GM12892 (cell line): ENCODE measurements around the gene KCNK4.
A peak's percentile ranks its signal among the peaks of the same experiment; 100 is the strongest.

ENCODE experiments used
- DNase-seq: peaks from one replicate; pipeline ENCODE4 v3.0.0; 2011; ENCODE audit not compliant: insufficient read length
- FAIRE-seq: peaks from 2 replicates; lab custom pipeline; 2011; peaks lifted over from hg19 to GRCh38; lab: Jason Lieb, UNC
- POLR2A ChIP-seq: IDR thresholded peaks from 2 replicates; pipeline ENCODE4 v1.6.1; 2011; ENCODE audit warnings: low read depth, low read length, control low read depth
- POLR2AphosphoS5 ChIP-seq: IDR thresholded peaks from 2 replicates; pipeline ENCODE4 v1.6.1; 2011; ENCODE audit warnings: low read depth, low read length, control low read depth
- TAF1 ChIP-seq: IDR thresholded peaks from 2 replicates; pipeline ENCODE4 v1.6.1; 2011; ENCODE audit warnings: low read depth, mild to moderate bottlenecking, control low read depth, low read length, borderline replicate concordance

The KCNK4 gene

DNA sequence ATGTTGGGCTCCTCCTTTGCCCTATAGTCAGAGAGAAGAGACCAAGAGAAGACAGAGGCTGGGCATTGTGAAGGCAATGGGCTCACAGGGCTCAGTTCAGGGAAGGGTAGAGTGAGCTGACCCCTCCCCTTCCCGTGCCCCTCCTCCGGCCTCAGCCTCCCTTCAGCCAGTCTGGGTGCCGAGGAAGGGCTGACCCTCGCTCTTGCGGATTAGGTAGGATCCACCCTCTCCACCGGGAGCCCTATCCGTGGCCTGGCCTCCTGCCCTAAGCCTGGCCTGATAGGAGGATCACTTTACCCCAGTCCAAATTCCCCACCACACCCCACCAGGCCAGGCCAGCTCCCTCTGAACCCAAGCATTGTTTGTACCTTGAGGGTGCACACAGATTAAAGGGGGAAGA is 42.5 kb upstream of the KCNK4 start:
- FAIRE-seq = no peak
- TF ChIP-seq POLR2AphosphoS5 (no peak), TAF1 (no peak), POLR2A (no peak)
- no peak for DNase-seq

DNA sequence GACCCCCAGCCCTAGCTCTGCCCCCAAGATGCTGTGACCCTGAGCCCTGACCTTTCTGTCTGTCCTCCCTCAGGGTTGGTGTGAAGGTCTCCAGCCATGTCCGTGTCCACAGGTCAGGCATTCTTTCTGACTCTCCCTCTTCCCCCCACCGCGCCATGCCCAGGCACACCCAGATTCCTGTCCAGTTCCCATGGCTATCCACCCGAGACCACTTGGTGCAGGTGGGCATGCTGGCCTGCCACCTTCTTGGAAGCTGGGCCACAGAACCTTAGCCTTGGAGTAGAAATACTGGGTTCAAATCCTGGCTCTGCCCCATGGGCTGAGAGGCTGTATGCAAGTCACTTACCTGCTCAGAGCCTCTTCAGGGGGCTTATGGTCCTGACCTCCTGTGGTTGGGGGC is 42.1 kb upstream of the KCNK4 start:
- no peak for FAIRE-seq
- no peak for DNase-seq
- TF ChIP-seq POLR2AphosphoS5 = no peak
- no peak for TF ChIP-seq POLR2A
- no peak for TF ChIP-seq TAF1

DNA sequence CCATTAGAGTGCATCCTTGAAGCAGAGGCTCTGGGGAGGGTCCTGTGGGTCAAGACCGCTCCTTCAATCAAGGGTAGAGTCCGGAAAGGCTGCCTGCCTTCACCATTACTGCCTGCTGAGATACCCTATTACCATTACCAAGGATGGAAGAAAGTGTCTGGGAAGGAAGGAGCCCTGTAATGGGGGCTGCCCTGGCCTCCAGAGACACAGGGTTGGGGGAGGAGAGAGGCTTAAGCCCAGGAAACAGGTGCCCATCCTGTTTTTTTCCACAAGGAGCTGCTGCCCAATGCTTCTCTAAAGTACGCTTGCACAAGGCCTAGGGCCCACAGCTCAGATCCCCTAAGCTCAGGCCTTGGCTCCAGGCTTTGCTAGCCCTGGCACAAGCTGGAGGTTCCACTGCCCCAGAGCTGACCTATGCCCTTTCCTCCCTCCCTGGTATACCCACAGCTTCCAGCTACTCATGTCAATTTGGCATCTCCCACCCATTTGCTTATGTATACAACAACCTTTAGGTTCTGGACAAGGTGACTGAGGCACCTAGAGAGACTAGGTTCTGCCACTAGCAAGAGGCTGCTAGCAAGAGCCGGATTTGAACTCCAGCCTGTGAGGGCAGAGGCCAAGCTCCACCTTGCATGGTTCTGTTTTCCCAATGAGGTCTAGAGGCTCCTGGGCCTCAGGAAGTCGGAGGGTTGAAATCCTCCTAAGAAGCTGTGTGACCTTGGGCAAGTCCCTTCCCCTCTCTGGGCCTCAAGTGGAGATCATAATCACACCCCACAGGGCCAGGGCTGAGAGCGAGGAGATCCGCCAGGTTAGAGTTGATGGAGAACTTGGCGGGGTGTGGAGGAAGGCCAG is 41.3 kb upstream of the KCNK4 start:
- TF ChIP-seq POLR2AphosphoS5 (no peak), TAF1 (no peak), POLR2A (no peak)
- DNase-seq (no peak), FAIRE-seq (no peak)

DNA sequence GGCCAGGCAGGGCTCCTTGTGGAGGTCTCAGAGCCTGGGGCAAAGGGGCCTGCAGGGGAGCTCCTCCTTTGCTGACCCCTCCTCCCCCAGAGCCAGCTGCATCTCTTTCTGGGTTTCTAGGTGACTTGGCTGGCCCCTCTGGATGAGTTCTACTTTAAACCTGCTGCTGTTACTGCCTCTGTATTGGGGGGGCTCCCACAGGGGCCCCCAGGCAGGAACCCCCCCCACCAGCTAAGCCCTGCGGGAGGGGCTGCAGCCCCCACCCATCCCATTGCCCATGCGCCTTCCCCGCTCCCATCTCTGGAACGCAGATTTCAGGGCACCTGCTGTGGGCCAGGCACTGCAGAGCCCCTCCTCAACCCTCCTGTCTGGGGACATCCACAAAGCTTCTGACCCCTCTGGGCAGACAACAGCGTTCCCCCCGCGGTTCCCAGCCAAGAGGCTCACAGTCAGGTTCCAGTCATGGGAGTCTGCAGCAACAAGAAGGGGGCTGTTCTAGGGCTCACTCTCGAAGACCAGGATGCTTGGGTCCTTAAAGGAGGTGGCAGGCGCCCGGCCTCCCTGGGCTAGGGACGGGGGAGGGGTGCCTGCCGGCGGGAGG is 40.6 kb upstream of the KCNK4 start:
- FAIRE-seq = no peak
- TF ChIP-seq POLR2A = no peak
- no peak for TF ChIP-seq POLR2AphosphoS5
- no peak for TF ChIP-seq TAF1
- no peak for DNase-seq

DNA sequence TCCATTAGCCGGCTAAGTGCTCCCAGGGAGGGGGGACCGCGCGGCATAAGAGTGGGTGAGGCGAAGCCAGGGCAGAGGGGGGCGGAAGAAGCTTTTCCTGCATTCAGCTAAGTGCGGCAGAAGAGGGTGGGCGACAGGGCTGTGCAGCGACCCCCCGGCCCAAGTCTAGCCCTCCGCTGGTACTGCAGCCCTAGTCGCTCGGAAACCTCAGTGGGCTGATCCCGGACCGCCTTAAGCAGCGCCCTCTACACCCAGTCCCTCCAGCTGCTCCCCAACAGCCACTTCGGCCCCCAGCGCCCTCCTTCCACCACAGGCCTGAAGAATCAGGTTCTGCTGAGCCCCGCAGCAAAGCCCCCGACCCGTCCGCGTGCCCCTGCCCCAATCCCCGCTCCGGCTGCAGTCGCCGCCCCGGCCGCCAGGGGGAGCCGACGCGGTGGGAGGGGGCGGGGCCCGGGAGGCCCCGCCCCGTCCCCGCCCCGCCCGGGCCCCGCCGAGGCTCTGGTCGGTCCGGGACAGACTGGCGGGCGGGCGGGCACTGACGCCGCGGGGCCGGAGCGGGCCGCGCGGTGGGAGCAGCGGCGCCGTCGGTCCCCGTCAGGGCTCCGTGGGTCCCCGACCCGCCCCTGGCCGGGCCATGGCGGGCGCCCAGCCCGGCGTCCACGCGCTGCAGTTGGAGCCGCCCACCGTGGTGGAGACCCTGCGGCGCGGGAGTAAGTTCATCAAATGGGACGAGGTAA is 39.9 kb upstream of the KCNK4 start, which contains the start of gene PLCB3:
TSS of gene PLCB3 (plus strand) at position 515 of the 737 bp plus-strand sequence. CDS start at position 635, 120 bp downstream.
- DNase-seq (peak; percentile 93), FAIRE-seq (peak; percentile 79)
- peak; percentile 44; the same call in 1 of the 2 replicates for TF ChIP-seq POLR2A
- no peak for TF ChIP-seq POLR2AphosphoS5

DNA sequence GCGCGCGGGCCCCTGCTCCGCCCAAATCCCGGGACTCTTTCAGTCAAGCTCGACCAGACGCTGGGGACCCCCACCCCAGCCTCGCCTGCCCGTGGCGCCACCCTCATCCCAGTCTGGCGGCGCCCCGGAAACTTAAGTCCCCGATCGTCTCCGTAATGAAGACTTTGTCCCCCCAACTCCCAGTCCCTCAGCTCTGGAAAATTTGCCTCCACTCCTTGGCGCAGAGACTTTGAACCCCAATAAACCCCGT is 39.4 kb upstream of the KCNK4 start:
- DNase-seq (no peak), FAIRE-seq (no peak)
- TF ChIP-seq TAF1 (no peak), POLR2AphosphoS5 (no peak), POLR2A (no peak)

DNA sequence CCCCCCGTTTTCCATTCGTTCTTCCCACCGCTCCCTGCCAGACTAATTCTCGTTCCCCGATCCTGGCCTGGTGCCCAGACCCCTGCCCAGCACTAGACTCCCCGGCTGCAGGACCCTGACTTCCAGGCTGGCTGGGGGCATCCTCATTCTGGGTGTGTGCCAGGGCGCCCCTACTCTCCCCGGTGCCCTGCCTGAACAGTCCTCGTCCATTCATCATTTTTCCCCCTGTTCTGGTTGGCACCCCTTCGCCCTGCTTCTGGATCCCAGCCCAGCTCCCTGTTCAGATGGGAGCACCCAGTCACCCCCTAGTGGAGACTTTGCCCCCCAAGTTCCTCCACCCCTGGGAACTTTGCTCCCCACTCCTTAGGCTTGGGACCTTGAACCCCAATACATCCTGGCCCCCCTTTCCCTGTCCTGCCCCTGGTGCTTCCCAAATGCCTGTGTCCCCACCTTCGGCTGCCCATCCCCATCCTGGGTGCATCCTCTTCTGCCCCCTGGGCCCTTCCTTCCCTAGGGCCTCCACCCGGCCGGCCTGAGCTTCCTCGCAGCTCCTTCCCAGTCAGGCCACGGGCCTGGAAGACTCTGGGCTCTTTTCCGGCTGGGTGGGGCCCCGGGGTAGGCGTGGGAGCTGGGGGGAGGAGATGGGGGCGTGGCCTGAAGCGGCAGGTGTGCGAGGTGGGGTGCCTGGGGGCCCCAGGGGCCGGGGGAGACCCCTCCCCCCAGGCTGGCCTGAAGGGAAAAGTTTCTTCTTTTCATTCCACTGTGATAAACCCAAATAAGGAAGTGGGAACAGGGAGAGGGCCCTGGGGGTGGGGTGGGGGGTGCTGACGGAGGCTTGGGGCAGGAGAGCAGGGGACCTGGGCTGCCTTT is 38.9 kb upstream of the KCNK4 start:
- peak; percentile 66 for FAIRE-seq
- no peak for TF ChIP-seq TAF1
- DNase-seq = peak; percentile 69

DNA sequence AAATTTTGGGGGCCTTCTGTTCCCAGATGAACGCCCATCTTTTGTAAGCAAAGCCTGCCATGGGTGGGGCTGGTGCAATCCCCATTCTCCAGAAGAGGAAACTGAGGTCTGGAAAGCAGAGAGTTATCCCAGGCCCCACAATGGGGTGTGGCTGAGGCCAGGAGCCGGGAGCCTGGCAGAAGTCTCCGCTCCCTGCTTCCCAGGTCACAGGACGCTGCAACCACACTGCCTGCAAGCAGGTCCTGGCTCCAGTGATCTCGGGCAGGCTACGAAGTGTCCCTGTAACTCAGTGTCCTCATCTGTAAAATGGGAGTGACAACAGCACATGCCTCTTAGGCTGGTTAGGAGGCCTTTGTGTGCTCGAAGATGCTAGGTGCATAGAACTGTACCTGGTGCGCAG is 38.1 kb upstream of the KCNK4 start:
- FAIRE-seq (no peak), DNase-seq (no peak)
- TF ChIP-seq POLR2A (no peak), POLR2AphosphoS5 (no peak), TAF1 (no peak)

DNA sequence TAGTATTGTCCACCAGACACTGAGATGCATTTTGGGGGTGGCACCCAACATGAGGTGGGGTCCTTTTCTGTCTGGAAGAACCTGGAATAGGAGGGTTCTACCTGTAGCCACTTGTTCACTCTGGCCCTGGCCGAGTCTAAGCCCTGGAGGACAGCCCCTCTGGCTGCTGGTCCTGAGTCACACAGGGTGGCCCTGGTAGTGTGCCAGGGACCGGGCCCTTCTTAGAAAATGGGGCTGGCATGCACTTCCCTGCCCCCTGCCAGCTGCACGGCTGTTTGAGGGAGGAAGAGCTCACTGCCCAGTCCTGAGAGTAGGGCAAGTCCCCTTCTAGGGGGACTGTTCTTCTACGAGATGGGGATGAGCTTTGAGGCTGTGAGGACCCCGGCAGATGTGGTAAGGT is 37.6 kb upstream of the KCNK4 start:
- no peak for DNase-seq
- no peak for FAIRE-seq
- no peak for TF ChIP-seq POLR2A
- no peak for TF ChIP-seq TAF1

DNA sequence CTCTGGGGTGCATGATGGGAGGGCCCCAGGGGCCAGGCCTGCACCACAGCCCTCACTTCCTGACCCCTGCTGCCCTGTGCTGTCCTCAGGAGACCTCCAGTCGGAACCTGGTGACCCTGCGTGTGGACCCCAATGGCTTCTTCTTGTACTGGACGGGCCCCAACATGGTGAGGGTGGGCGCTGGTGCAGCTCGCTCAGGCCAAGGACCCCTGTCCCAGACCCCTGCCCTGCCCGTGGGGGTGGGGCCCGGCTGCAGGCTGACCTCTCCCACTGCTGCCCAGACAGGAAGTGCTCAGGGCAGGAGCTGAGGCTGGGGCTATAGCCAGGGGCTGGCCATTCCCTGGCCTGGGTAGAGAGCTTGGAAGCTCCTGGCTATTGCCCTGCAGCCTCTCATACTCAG is 36.8 kb upstream of the KCNK4 start:
- DNase-seq (no peak), FAIRE-seq (no peak)
- TF ChIP-seq TAF1 = no peak
- TF ChIP-seq POLR2AphosphoS5 = no peak
- TF ChIP-seq POLR2A = no peak
